Esophagus muscularis mucosa (tissue), 4 donors: Measurements from ENCODE around the gene OR51E2. TPM values are rescaled to one million over a fixed set of nuclear protein-coding genes. Genes with fewer than 3 reads are reported as not detected.

Experiments used
- DNase-seq: peaks from one replicate; pipeline ENCODE4 v3.0.0-alpha.2; 2017; ENCODE audit errors: extremely low spot score
- H3K27ac ChIP-seq, 4 donors: fragments of 200-600 bp; sonication (generic); replicated peaks in 1 of 4; 1 replicate in 3 of 4; 2 replicates in 1 of 4; pipeline ENCODE4 v1.5.1; 2016 to 2019; ENCODE audit warnings: mild to moderate bottlenecking in 1 of 4
- H3K27me3 ChIP-seq, 4 donors: fragments of 200-600 bp; sonication (generic); one replicate each; pipeline versions ENCODE4 v1.5.1 to v1.6.0; 2016 to 2019
- H3K36me3 ChIP-seq, 4 donors: fragments of 200-600 bp; sonication (generic); one replicate each; pipeline ENCODE4 v1.5.1; 2016 to 2019
- H3K4me1 ChIP-seq, 4 donors: fragments of 200-600 bp; sonication (generic); one replicate each; pipeline ENCODE4 v1.5.1; 2016 to 2019
- H3K4me3 ChIP-seq, 4 donors: fragments of 200-600 bp; sonication (generic); 1 replicate in 2 of 4; 2 replicates in 2 of 4; pipeline ENCODE4 v1.5.1; 2016 to 2019; ENCODE audit warnings: mild to moderate bottlenecking in 4 of 4, moderate library complexity in 1 of 4
- H3K9me3 ChIP-seq, 4 donors: fragments of 200-600 bp; sonication (generic); 1 replicate in 3 of 4; 2 replicates in 1 of 4; pipeline ENCODE4 v1.5.1; 2016 to 2019
- CTCF ChIP-seq, 3 experiments: fragments of 200-600 bp in 2 of 3; fragments of 450-650 bp in 1 of 3; sonication (generic) in 2 of 3; IDR thresholded peaks; one replicate each; pipeline ENCODE4 v1.5.1; 2017 to 2019; ENCODE audit warnings: antibody characterized with exemption in 3 of 3, mild to moderate bottlenecking in 2 of 3, moderate library complexity in 1 of 3
- EP300 ChIP-seq: sonication (generic); formaldehyde crosslinking; IDR thresholded peaks from one replicate; pipeline ENCODE4 v1.6.1; 2017; ENCODE audit warnings: antibody characterized with exemption
- POLR2A ChIP-seq: fragments of 450-650 bp; IDR thresholded peaks from one replicate; pipeline ENCODE4 v1.6.1; 2017; ENCODE audit warnings: antibody characterized with exemption, moderate library complexity, mild to moderate bottlenecking, low read depth
- POLR2AphosphoS5 ChIP-seq, 2 donors: sonication (generic); formaldehyde crosslinking; IDR thresholded peaks; one replicate each; pipeline ENCODE4 v1.6.1; 2017; ENCODE audit warnings: antibody characterized with exemption in 2 of 2
- WGBS: methylation state at CpG from one replicate; pipeline ENCODE4 v1.1.5; 2018; 5-methylcytosine and 5-hydroxymethylcytosine counted together
- intact Hi-C: fragments of 100-400 bp; cut with DNase I; formaldehyde crosslinking; loops from one replicate; pipeline ENCODE4 v1.15.1; 2023
- total RNA-seq, 4 donors: library from RNA; depleted of rRNA; stranded (reverse); fragments of >200 nt; gene quantifications; one replicate each; pipeline versions ENCODE4 v1.1.0 to v1.2.1, GENCODE V29; 2016

Gene OR51E2
- total RNA-seq, 4 donors from 2014 or later = under 0.01 to 1.8 (median 0.72) TPM

- Histone ChIP-seq H3K27me3 (no peaks in the 10 kb centered on the region), H3K27ac (no peak overlapping the region), H3K4me1 (peaks cover 37 to 64% (median 44%) of the 10 kb centered on the region in 4 donors), H3K9me3 (no peaks in the 10 kb centered on the region), H3K36me3 (no peaks in the 10 kb centered on the region), H3K4me3 (no peak overlapping the region)
- whole genome bisulfite sequencing = 40% methylated on average over 5 of the region's 5 CpGs
- intact Hi-C loops = no loop called here
- DNase-seq = no peak
- TF ChIP-seq EP300 = no peak
- TF ChIP-seq POLR2A = no peak
- peak in 1 of 2 donors; percentile 13 for TF ChIP-seq POLR2AphosphoS5 (IDR thresholded peaks at IDR 0.05)
These were observed 54.6 kb downstream of the OR51E2 start for GRCh38 chr11:4643076-4643475.

DNA sequence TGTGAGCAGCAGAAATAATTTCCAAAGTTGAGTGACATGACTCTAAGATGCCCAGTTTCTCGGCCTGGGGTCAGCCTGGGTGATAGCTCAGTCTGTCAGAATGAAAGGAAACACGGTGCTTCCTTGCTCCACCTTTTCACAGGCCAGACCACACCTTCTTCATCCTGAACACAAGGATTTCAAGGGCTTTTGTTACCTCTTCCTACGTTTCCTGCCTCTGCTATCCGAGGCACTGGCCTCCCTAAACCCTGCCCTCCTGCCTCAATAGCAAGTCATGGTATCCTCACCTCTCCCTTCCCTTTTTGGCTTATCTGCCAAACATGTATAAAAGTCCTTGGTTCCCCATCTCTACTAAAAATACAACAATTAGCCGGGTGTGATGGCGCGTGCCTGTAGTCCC is 55.6 kb downstream of the OR51E2 start:
- Histone ChIP-seq H3K27me3 (no peaks in the 10 kb centered on the region), H3K36me3 (no peaks in the 10 kb centered on the region), H3K9me3 (no peaks in the 10 kb centered on the region), H3K4me1 (peaks cover 30 to 59% (median 37%) of the 10 kb centered on the region in 4 donors), H3K27ac (no peak overlapping the region), H3K4me3 (no peak overlapping the region)
- intact Hi-C loops = no loop called here
- no peak for TF ChIP-seq CTCF (IDR thresholded peaks at IDR 0.05)
- TF ChIP-seq EP300 = no peak
- TF ChIP-seq POLR2AphosphoS5 (IDR thresholded peaks at IDR 0.05) = no peak
- no peak for TF ChIP-seq POLR2A
- 69% methylated on average over 7 of the region's 7 CpGs for whole genome bisulfite sequencing
- DNase-seq = no peak

GRCh38 chr11:4641501-4641900 is 56.2 kb downstream of the OR51E2 start:
- Histone ChIP-seq H3K36me3 (no peaks in the 10 kb centered on the region), H3K27ac (no peak overlapping the region), H3K27me3 (no peaks in the 10 kb centered on the region), H3K9me3 (no peaks in the 10 kb centered on the region), H3K4me1 (peaks cover 25 to 58% (median 36%) of the 10 kb centered on the region in 4 donors), H3K4me3 (no peak overlapping the region)
- WGBS = 89% methylated on average over 7 of the region's 7 CpGs
- intact Hi-C loops = no loop called here
- DNase-seq = no peak
- no peak for TF ChIP-seq EP300
- no peak for TF ChIP-seq POLR2AphosphoS5 (IDR thresholded peaks at IDR 0.05)
- TF ChIP-seq CTCF (IDR thresholded peaks at IDR 0.05) = no peak
- TF ChIP-seq POLR2A = no peak

DNA sequence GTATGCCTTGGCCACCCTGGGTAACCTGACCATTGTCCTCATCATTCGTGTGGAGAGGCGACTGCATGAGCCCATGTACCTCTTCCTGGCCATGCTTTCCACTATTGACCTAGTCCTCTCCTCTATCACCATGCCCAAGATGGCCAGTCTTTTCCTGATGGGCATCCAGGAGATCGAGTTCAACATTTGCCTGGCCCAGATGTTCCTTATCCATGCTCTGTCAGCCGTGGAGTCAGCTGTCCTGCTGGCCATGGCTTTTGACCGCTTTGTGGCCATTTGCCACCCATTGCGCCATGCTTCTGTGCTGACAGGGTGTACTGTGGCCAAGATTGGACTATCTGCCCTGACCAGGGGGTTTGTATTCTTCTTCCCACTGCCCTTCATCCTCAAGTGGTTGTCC is 57.7 kb downstream of the OR51E2 start:
- H3K27me3 ChIP-seq = no peaks in the 10 kb centered on the region
- H3K27ac ChIP-seq = no peak overlapping the region
- H3K36me3 ChIP-seq = no peaks in the 10 kb centered on the region
- no peaks in the 10 kb centered on the region for H3K9me3 ChIP-seq
- intact Hi-C loops = loop anchor here (5.0 kb wide), 1 partner anchor 362 kb away; no protein-coding TSS in a partner anchor
- no peak overlapping the region for H3K4me3 ChIP-seq
- H3K4me1 ChIP-seq = peaks cover 16 to 43% (median 21%) of the 10 kb centered on the region in 4 donors
- DNase-seq = peak; percentile 91
- WGBS = 92% methylated on average over 6 of the region's 6 CpGs
- TF ChIP-seq POLR2AphosphoS5 (IDR thresholded peaks at IDR 0.05) = no peak
- TF ChIP-seq CTCF (IDR thresholded peaks at IDR 0.05) = no peak
- TF ChIP-seq EP300 = no peak
- TF ChIP-seq POLR2A = no peak

DNA sequence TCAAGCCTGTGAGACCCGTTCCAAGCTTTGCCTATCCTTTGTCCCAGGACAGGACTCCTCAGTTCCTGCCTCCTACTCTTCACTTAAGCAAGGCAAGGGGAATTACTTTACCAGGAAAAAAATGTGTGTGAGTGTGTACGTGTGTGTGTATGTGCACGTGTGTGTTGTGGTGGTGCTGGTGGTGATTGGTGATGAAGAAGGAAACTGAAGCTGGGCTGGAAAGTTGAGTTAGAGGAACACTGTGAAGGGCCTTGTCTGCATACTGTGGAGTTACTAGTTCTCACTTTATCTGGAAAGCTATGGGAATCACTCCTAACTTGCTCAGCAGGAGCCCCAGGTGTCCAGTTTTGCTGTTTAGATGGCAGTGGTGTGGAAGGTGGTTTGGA is 60.0 kb downstream of the OR51E2 start:
- WGBS = 84% methylated on average over 3 of the region's 3 CpGs
- intact Hi-C loops = loop anchor here (2.0 to 5.0 kb wide), 2 partner anchors 189 to 365 kb away; no protein-coding TSS in a partner anchor

More for the DNA sequence above, 60.0 kb downstream of the OR51E2 start:
- Histone ChIP-seq H3K4me1 (peaks cover 4 to 20% (median 7%) of the 10 kb centered on the region in 4 donors), H3K4me3 (no peak overlapping the region), H3K27me3 (no peaks in the 10 kb centered on the region), H3K9me3 (no peaks in the 10 kb centered on the region), H3K27ac (no peak overlapping the region), H3K36me3 (no peaks in the 10 kb centered on the region)
- DNase-seq = peak; percentile 82
- TF ChIP-seq POLR2A (no peak), POLR2AphosphoS5 (IDR thresholded peaks at IDR 0.05) (no peak), EP300 (no peak), CTCF (IDR thresholded peaks at IDR 0.05) (no peak)
